Nephron progenitor cell (in vitro differentiated cells): ENCODE data around the gene BLNK.

Experiments
- DNase-seq: peaks from one replicate; pipeline ENCODE4 v3.0.0; 2021
- H3K27ac Mint-ChIP-seq: 2 replicates; pipeline ENCODE4 v1.8.0; 2021; ENCODE audit warnings: mild to moderate bottlenecking, moderate library complexity, mixed read lengths
- H3K27me3 Mint-ChIP-seq: 2 replicates; pipeline ENCODE4 v1.8.0; 2021; ENCODE audit warnings: mild to moderate bottlenecking, low read depth, mixed read lengths; ENCODE audit not compliant: poor library complexity
- H3K36me3 Mint-ChIP-seq: 2 replicates; pipeline ENCODE4 v1.8.0; 2021; ENCODE audit warnings: low read depth, mixed read lengths
- H3K4me1 Mint-ChIP-seq: 2 replicates; pipeline ENCODE4 v1.8.0; 2021; ENCODE audit warnings: mixed read lengths
- H3K4me3 Mint-ChIP-seq: 2 replicates; pipeline ENCODE4 v1.8.0; 2021; ENCODE audit warnings: mild to moderate bottlenecking, moderate library complexity, mixed read lengths
- H3K9me3 Mint-ChIP-seq: 2 replicates; pipeline ENCODE4 v1.8.0; 2021; ENCODE audit warnings: mild to moderate bottlenecking, moderate library complexity, mixed read lengths
- CTCF ChIP-seq: fragments of 200-600 bp; sonication (generic); IDR thresholded peaks from 2 replicates; pipeline ENCODE4 v1.5.0; 2021; ENCODE audit warnings: antibody characterized with exemption

Gene BLNK

DNA sequence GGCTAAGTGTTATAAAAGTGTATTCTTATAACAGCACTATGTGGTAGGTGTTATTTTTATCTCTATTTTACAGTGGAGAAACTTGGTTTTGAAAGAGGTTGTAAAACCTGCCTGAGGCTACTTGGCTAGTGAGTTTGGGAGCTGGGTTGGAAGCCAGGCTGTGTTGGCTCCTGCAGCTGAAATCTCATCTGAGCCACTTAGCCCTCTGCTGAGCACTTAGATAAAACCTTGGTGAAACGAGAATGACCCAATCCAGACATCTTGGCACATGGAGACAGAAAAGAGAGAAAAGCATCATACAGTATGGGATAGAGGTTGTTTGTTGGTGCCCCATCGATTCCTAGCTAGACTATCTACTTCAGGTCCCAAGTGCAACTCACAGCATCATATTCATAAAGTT, 37.4 kb downstream of the BLNK start:
- Mint-ChIP-seq H3K27me3 (peaks cover 5% of the 10 kb centered on the region), H3K4me3 (no peak overlapping the region), H3K9me3 (no peaks in the 10 kb centered on the region), H3K36me3 (no peaks in the 10 kb centered on the region), H3K27ac (no peak overlapping the region), H3K4me1 (peaks cover 20% of the 10 kb centered on the region)
- no peak for DNase-seq
- TF ChIP-seq CTCF: no peak

GRCh38 chr10:96230527-96230926, 40.8 kb downstream of the BLNK start:
- Mint-ChIP-seq H3K4me1 (peaks cover 14% of the 10 kb centered on the region), H3K27me3 (no peaks in the 10 kb centered on the region), H3K4me3 (no peak overlapping the region), H3K27ac (no peak overlapping the region), H3K9me3 (no peaks in the 10 kb centered on the region), H3K36me3 (no peaks in the 10 kb centered on the region)
- TF ChIP-seq CTCF: no peak
- no peak for DNase-seq

DNA sequence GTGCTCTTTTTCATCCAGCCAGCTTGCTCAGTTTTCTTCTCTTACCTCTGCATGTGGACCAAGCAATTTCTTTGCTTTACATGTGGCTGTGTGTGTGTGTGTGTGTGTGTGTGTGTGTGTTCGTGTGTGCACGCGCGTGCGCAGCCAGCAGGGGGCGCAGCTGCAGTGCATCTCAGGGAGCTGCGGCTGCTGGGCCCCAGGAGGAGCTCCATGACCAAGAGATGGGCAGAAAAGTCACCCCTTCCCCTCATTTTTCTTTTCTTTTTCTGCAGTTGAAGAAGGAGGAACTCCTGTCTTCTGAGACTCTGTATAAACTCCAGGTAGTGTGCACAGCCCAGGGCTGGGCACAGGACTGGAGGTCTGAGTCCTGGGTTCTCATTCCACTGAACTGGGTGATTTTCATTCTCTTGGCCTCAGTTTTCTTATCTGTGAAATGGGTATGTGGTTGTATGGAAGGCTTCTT, 41.8 kb downstream of the BLNK start:
- Mint-ChIP-seq H3K27me3 (no peaks in the 10 kb centered on the region), H3K4me1 (peaks cover 12% of the 10 kb centered on the region), H3K27ac (no peak overlapping the region), H3K9me3 (no peaks in the 10 kb centered on the region), H3K4me3 (no peak overlapping the region), H3K36me3 (no peaks in the 10 kb centered on the region)
- DNase-seq: peak; percentile 87
- peak; percentile 54 for TF ChIP-seq CTCF

GRCh38 chr10:96228408-96228994, 42.9 kb downstream of the BLNK start:
- H3K36me3 Mint-ChIP-seq: no peaks in the 10 kb centered on the region
- no peaks in the 10 kb centered on the region for H3K27me3 Mint-ChIP-seq
- peaks cover 9% of the 10 kb centered on the region for H3K4me1 Mint-ChIP-seq
- DNase-seq: no peak
- no peak overlapping the region for H3K4me3 Mint-ChIP-seq
- no peaks in the 10 kb centered on the region for H3K9me3 Mint-ChIP-seq
- TF ChIP-seq CTCF: no peak
- no peak overlapping the region for H3K27ac Mint-ChIP-seq

- no peak overlapping the region for H3K27ac Mint-ChIP-seq
- H3K27me3 Mint-ChIP-seq: peaks cover 3% of the 10 kb centered on the region
These were observed 44.2 kb downstream of the BLNK start for GRCh38 chr10:96227206-96227605.

More at GRCh38 chr10:96227206-96227605, 44.2 kb downstream of the BLNK start:
- DNase-seq: no peak
- no peak for TF ChIP-seq CTCF
- H3K4me1 Mint-ChIP-seq: peaks cover 6% of the 10 kb centered on the region
- no peaks in the 10 kb centered on the region for H3K9me3 Mint-ChIP-seq
- no peak overlapping the region for H3K4me3 Mint-ChIP-seq
- H3K36me3 Mint-ChIP-seq: no peaks in the 10 kb centered on the region
